NCI-H2196 treated with DMSO at 0.1 percent for 48 hours (cell line): Measurements from ENCODE around the gene BARHL1.
A peak's percentile ranks its signal among the peaks of the same experiment; 100 is the strongest.
"Not testable (repeated sequence)": the region's sequence is repeated elsewhere in the genome, so short reads cannot be mapped to it uniquely, and the experiment has no call there.

Experiments
- DNase-seq: peaks from one replicate; lab custom pipeline; 2025; ENCODE audit not compliant: unreplicated experiment; lab: John Stamatoyannopoulos, UW

Gene BARHL1

DNA sequence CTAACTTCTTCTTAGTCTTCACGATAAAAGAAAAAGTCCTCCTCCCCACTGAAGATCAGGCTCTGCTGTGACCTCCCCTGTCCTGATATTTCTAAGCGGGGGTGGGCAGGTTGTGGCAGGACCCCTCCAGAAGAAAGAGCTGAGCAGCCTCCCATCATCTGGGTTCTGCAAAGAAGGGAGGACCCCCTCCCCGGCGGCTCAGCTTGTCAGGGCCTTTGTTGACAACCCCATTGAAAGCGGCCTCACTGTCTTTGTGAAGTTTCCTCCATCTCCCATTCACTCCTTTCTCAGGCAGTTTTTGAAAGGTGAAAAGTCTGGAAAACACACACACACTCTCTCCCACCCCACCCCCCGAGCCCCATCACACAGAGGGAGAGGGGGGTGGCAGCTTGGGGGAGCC, 26.2 kb upstream of the BARHL1 start:
- DNase-seq: no peak

DNA sequence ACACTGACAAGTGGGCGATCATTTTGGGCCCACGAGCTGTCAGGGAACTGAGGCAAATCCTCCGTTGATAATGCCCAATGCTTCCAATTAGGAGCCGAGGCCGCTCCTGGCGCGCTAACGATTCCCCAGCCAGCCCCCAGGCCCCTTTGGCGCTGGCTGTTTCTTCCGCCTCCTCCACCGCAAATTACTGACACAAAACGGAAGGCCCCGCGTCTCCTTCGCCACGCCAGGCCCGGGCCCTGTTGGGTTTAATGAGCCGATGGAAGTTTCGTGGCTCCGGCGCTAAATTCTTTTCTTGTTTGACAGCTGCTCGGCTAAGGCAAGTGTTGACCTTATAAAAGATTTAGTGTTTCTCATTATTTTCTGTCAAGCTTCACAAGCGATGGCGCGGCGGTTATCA, 25.7 kb upstream of the BARHL1 start:
- no peak for DNase-seq

DNA sequence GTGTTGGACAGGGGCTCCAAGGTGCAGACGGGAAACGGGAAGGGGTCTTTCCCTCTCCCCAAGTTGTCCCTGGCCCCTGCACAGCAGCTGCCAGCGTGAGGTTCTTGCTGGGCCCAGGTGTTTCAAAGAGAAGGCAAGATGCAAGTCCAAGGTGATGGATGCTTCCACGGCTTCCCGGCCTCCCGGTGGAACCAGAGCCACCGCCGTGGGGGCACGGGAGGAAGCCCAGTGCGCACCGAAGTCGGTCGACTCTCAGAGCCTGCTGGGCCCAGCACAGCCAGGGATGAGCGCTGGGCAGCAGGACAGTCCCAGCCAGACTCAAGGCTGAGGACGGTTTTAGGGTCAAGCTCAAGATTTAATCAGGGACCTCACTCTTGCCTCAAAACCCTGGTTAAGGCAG, 25.2 kb upstream of the BARHL1 start:
- DNase-seq: no peak

DNA sequence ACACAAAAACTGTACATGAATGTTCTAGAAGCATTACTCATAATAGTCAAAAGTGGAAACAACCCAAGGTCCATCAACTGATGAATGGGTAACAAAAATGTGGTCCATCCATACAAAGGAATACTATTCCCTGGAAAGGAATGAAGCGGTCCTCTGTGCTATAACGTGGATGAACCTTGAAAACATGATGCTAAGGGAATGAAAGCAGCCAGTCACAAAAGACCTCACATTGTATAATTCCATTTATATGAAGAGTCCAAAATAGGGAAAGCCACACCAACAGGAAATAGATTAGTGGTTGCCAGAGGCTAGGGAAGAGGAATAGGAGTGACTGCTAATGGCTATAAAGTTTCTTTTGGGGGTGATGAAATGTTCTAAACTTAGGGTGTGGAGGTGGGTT, 22.7 kb upstream of the BARHL1 start:
- DNase-seq: no peak

DNA sequence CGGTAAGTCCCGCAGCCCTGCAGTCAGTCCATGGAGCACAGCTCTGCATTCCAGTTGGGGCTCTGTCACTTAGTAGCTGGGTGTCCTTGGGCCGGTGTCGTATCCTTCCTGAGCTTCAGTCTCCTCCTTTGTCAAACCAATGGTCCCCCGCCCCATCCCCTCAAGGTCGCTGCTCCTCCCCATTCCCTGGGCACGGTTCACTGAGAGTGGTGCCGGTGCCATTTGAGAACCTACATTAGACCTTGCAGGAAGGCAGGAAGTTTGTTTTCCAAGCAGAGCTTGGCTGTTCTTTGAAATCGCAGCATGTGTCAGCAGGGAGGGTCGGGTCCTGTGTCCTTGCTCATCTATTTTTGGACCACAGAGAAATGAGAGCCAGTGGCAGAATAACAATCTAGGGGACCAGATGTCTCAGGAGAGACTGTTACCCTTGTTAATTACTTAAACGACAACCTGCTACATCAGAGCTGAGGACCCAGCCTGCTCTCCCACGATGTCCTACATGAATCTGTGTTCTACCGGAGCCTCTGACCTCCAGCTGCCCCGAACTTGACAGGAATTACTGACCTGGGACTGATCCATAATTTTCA, 21.7 kb upstream of the BARHL1 start:
- no peak for DNase-seq

DNA sequence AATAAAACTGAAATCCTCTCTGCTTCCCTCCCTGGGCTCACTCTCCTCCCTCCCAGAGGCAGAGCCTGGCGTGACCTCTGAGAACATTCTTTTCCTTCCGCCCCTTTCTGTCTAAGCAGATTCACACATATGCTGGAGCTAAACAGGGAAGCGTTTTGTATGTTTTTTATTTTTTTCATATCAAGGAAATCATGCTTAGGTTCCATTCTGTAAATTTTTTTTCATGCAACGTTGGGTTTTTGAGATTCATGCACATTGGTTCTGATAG, 20.2 kb upstream of the BARHL1 start:
- no peak for DNase-seq

DNA sequence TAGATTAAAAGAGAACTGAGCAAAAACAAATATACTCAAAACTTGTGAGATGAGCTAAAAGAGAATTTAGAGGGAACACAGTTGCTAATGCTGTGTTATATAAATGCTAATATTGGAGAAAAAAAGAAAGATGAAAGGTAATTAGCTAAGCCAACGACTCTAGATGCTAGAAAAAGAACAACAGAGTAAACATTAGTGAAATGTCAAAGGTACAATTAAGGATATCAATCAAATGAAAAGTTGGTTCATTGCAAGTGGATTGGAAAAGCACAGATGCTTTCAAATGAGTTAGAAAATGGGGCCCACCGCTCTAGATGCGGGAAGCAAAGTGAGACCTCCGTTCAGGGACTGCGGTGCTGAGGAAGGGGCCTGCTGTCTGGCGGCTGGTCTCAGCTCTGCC, 17.9 kb upstream of the BARHL1 start:
- DNase-seq: no peak

DNA sequence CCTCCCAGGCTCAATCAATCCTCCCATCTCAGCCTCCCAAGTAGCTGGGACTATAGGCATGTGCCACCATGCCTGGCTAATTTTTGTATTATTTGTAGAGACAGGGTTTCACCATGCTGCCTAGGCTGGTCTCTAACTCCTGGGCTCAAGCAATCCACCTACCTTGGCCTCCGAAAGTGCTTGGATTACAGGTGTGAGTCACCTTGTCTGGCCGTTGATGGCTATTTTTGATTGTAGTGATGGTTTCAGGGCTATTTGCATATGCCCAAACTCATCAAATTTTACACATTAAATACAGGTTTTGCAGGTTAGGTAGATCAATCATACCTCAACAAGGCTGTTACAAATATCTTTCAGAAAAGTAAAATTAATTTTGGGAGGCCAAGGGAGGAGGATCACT, 13.6 kb upstream of the BARHL1 start:
- DNase-seq: not testable (repeated sequence)

DNA sequence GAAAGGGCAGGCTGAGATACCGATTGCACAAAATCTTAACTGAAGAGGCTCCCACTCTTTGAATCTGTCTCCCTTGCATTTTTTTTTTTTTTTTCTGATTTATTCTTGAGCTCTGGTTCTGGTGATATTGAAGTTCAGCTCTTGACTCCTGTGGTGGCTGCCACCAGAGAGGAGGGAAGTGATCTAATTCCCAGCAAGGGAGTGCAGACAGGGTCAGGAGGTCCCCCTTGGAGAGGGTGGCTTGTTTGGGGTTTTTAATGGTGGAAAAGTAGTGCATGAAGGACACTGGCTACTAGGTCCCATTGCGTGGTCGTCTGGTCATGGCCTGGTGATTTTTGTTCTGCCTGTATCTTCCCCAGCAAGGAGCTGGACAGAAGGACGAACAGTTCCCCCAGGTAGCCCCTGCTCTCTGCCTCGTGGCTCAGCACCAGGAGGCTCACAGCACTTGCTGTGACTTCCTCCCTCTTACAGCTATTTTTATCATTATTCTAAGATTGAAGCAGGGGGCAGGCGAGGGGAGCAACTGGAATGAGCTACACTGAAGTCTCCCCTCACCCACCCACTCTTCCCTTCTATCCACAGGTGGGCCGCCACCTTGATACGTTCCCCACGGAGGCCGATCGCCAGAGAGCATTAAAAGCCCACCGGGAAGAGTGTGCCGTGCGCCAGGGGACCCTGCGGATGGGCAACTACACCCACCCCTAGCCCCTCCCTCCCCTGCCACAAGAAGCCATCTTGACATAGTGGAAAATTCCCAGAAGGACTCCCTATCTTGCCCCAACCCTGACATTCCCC, 10.4 kb upstream of the BARHL1 start:
- DNase-seq: no peak

DNA sequence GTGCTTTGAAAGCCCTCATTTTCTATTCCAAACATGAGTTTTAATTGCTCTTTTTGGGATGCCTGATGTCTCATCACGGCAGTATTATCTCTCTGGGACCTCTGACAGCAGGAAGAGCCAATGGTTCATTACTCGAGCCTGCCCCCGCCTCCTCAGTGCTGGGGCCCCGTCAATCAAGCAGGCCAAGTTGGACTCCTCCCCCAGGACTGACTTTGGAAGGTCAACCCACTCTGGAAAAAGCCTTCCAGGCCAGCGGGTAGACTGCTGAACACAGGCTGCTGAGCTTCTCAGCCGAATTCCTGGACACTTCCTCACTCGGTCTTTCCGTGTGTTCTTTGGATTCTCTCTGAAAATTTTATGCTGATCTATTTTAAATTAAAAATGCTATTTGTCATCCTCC, 9.5 kb upstream of the BARHL1 start:
- DNase-seq: peak; percentile 3

DNA sequence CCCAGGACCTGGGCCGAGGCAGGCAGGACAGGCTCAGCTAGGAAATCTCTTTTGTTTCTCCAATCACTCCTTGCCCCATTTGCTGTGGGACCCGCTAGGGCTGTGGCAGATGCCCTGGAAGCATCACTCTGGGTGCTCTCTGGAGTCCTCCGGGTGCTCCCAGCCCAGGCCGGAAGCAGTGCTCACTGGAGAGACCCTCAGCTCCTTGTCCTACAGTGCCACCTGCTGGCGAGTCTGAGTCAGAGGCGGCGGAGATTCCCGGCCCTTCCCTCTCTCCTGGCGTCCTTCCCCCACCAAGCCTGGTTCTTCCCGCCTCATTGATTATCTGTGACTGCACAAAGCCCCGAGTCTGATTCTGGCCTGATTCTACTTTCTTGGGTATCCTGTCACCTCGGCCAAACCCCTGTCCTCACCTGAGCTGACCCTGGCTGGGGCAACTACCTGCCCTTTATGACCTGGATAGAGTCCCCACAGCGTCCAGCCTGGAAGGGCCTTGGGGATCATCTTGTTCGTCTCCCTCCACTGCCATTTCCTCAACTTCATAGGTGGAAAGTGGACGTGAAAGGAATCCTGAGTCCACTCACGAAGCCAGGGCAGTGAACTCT, 7.3 kb upstream of the BARHL1 start:
- DNase-seq: peak; percentile 76

DNA sequence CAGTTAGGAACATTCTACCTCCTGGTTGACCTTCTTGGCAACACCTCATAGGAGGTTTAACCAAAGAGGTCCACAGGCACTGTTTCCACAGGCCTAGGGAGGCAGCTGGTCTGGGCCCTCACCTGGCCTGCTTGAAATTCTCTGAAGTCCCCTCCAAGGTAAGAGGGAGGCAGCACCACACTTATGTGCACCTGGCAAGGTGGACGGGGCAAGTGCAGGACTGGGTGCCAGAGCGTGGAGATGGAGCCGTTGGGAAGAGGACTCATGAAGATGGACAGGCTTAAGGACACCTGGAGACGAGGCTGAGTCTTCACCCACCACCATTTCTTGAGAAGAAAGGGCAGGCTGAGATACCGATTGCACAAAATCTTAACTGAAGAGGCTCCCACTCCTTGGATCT, 6.6 kb upstream of the BARHL1 start:
- DNase-seq: no peak

DNA sequence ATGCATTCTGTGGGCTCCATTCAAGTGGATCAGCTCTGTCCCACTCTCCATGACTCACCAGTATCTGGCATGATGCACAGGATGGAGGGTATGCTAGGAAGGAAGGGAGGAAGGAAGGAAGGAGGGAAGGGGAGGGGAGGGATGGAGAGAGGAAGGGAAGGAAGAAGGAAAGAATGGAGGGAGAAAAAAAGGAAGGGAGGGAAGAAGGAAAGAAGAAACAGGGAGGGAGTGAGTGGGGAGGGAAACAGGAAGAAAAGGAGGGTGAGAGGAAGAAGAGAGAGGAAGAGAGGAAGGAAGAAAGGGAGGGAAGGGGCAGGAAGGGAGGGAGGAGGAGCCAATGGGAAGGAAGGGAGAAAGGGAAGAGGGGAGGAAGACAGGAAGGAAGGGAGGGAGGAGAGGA, 5.3 kb upstream of the BARHL1 start:
- no peak for DNase-seq

DNA sequence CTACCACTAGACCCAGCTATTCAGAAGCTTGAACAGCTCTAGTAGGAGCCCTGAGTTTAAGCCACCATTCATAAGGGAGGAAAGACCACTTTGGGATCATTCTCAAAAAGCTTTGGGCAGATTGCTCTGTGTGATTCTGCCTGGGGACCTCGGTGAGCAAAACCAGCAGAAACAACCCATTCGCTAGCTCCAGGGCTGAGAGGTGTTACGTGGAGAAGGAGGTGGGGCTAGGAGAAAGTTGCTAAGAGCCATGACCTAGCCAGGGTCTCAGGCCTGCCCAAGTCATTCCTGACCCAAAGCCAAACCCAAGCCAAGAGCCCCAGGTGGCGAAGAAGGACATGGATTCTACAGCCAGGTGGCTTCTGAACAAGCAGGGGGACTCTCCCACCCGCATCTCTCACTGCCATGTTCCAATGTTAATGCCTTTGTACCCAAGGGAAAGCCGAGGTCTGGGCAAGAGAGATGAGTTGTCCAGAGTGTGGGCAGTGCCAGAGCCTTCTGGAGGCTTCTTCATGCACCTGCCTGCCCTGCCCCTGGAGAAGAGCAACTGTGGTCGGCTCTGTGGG, 4.0 kb upstream of the BARHL1 start:
- DNase-seq: no peak

DNA sequence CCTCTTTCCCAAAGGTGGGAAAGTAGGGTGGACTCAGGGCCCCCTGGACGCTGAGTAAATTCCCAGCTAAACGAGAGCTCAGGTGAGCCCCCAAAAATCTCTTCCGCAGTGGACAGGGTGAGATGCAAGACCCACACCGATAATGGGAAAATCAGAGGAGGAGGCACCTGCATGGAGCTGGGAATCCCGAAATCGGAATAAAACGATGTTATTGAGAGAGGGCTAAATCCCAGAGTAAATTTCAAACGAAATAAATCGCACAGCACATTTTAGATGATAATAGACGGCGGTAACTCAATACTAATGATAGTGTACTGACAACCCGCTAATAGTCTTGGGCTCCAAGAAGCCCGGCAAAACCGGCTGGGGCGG, 3.0 kb upstream of the BARHL1 start:
- no peak for DNase-seq

DNA sequence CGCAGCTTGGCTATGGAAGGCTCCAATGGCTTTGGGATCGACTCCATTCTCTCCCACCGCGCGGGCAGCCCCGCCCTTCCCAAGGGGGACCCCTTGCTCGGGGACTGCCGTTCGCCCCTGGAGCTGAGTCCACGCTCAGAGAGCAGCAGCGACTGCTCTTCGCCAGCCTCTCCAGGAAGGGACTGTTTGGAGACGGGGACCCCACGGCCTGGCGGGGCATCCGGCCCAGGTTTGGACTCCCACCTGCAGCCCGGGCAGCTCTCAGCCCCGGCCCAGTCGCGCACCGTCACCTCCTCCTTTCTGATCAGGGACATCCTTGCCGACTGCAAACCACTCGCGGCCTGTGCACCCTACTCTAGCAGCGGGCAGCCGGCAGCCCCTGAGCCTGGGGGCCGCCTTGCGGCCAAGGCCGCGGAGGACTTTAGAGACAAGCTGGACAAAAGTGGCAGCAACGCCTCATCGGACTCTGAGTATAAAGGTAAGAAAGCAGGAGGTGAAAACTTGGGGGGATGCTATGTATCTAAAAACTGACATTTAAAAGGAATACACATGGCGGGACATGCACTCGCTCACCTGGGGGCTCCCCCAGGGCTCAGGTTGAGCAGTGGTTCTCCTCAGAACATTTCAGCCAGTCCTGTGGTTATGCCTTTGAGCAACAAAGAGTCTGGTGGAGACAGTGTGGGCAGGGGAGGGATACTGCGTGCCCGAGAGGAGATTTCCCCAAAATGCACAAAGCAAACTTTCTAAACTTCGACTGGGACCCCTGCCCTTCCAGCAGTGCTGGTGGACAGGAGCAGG, 579 bp downstream of the BARHL1 start:
- DNase-seq: no peak

DNA sequence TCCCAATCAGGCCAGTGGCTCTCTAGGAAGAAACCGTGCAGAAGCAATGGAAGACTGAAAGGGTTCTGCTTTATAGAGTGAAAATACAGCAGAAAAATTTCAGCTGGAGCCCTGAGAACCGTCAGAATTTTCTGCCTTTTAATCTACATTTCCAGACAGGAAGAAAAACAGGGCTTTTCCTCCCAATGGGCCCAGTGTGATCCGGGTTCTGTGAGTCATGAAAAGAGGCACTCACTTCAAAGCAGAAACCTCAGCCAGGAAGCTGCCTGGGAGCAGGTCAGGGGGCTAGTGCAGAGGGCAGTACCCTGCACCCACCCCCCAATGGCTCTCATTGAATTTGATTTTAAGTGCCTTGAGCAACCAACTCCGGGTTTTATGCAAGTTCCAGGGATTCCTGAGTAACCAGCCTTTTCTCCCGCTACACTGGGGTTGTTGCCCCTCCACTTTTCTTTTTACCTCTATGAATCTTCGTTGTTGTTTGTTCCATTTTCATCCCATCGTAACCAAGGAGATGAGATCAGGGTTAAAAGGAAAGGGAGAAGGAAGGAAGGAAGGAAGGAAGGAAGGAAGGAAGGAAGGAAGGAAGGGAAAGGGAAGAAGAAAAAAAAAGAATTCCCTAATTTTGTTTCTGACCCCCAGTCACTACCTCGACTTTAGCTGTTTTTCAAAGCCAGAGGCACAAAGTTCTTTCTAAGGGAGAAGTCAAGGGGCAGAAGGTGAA, 1.3 kb downstream of the BARHL1 start:
- no peak for DNase-seq

DNA sequence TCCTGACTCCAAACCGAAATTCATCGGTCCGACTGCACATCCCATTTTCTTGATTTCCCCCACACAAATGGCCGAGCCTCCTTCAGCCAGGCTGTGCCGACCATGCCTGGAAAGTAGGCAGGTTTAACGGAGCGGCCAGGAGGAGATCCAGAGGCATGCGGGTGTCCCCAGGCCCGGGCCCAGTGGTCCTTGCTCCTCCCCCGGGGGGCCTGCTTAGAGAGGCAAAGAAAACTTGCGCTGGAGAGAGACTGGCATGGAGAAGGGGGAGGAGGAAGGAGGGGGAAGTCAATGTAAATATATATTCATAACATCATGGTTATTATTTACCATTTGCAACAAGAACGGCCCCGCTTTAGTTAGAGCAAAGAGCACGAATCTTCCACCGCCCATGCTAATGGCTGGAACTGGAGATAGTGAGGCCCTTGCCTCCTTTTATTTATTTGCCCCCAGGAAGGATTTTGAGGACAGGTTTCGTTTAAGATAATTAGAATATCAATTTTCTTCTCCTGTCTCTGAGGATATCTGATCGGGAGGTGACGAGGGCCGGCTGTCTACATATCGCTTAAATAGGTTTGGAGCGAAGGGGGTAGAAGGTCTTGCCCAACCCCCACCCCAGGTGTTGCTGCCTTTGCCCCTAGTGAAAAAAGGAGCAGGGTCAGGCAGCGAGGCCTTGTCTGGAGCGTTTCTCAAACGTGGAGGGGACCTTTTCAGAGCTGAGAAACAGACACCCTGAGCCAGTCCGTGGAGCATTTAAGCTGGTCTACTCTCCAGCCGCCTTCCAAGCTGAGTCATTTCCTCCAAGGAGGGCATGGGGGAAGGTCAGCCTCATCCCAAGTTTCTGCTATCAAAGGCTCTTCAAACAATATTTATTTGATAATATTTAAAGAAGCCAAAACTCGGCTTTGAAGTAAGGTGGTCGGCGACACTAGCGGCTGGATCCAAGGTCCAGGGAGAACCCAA, 2.5 kb downstream of the BARHL1 start:
- no peak for DNase-seq

DNA sequence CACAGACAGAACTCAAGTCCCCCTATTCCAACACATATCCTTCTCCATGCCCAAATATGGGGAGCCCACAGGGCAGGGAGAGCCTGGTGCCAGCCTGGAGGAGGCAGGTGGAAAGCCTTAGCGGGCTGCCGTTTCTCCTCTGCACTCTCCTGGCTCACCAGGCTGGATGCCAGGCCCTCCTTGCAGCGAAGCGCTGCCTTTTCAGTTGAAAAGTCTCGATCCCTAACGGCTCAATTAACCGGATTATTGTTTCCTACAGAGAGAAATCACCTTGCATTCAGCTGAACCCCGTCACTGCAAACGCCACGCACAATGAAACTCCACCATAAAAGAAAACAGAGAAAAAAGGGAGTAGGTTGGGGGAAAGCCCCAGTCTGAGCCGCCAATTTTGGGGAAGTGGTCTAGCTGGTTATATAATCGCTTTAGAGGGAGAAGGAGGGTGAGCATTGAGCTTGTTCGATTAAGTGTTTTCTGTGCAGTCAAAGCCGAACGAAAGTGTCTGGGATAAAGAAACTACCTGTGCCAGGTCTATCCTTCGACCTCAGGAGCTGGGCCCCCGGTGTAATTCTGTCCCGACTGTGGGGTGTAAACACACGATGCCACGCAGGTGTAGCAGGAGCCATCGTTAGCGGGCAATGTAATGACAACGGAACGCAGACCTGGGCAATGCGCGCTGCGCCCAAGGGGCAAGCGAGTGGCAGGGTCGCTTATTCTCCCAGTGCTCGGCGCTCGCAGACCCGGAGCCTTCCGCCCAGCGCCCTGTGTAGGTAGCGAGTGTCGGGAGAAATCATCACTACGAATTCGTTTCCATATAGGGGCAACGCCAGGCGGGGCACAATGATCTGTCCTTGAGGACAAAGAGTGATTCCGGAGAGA, 3.8 kb downstream of the BARHL1 start:
- DNase-seq: no peak
